Measurements from ENCODE around the gene ATP6V1C2. TPM values are rescaled to one million over a fixed set of nuclear protein-coding genes. Genes with fewer than 3 reads are reported as not detected.
"Not testable (repeated sequence)": the region's sequence is repeated elsewhere in the genome, so short reads cannot be mapped to it uniquely, and the experiment has no call there.

Gene ATP6V1C2
- total RNA-seq, 4 donors from 2014 or later = 142 to 1,335 (median 496) TPM

DNA sequence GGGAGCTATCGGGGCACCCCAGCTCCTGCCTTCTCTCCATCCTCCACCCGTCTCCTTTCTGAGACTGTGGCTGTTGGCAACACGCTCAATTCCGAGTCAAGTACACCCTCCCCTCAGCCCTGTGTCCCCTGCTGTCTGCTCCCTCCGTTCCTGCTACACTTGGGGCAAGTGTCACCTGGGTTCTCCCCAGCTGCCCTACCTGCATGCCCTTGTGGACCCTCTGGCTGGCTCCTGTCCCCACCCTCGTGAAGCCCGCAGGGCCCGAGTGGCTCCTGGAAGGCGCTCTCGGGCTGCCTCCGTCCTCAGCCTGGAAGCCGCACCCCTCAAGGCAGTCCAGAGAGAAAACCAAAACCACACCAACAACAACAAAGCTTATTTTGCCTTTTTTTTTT is 57.3 kb downstream of the ATP6V1C2 start:
- H3K9me3 ChIP-seq = no peaks in the 10 kb centered on the region
- WGBS = 81% methylated on average over 12 of the region's 12 CpGs

DNA sequence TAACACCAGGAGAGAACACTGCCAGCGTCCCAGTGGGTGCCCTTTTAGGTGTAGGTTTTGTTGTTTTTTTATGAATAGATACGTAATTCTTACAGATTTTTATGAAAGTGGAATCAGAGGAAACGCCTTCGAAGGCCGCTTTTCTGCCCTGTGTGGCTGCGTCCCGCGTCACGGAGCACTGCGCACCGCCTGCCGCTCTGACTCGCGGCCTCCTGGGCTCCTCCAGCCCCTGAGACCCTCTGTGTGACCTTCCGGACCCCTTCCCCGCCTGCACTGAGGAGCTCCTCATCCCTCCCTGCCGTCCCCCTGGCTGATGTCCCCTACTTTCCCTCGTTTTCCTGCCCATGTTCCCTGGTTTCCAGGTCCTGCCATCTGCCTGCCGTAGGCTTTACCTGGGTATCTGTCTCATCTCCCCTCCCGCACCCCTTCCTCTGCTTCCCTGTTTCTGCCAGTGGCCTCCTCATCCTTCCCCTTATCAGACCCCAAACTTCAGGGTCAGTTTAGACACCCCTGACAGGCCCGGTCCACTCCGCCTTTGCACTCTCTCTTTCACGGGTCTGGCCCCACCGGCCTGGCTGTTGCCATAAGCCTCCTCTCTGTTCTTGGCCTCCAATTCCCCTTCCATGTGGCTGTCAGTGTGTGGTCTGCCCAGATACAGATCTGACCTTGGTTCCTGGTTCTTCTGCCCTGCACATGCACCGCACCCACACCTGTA is 58.5 kb downstream of the ATP6V1C2 start:
- DNase-seq (ENCODE audit: low spot score in 2 of 2) = no peak
- WGBS = 97% methylated on average over 25 of the region's 25 CpGs
- no peaks in the 10 kb centered on the region for H3K9me3 ChIP-seq
- no peaks in the 10 kb centered on the region for H3K27me3 ChIP-seq
- peaks cover under 1% of the 10 kb centered on the region for H3K4me1 ChIP-seq
- no peak overlapping the region for H3K4me3 ChIP-seq
- TF ChIP-seq POLR2A (IDR thresholded peaks at IDR 0.05) = no peak
- TF ChIP-seq POLR2AphosphoS5 (IDR thresholded peaks at IDR 0.05) = no peak
- TF ChIP-seq EP300 (IDR thresholded peaks at IDR 0.05) = no peak
- TF ChIP-seq, protein P1, sequence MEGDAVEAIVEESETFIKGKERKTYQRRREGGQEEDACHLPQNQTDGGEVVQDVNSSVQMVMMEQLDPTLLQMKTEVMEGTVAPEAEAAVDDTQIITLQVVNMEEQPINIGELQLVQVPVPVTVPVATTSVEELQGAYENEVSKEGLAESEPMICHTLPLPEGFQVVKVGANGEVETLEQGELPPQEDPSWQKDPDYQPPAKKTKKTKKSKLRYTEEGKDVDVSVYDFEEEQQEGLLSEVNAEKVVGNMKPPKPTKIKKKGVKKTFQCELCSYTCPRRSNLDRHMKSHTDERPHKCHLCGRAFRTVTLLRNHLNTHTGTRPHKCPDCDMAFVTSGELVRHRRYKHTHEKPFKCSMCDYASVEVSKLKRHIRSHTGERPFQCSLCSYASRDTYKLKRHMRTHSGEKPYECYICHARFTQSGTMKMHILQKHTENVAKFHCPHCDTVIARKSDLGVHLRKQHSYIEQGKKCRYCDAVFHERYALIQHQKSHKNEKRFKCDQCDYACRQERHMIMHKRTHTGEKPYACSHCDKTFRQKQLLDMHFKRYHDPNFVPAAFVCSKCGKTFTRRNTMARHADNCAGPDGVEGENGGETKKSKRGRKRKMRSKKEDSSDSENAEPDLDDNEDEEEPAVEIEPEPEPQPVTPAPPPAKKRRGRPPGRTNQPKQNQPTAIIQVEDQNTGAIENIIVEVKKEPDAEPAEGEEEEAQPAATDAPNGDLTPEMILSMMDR (IDR thresholded peaks at IDR 0.05) = no peak
- no peak overlapping the region for H3K27ac ChIP-seq
- peaks cover 64% of the 10 kb centered on the region for H3K36me3 ChIP-seq

More for the DNA sequence above, 57.3 kb downstream of the ATP6V1C2 start:
- Histone ChIP-seq H3K36me3 (peaks cover 52% of the 10 kb centered on the region), H3K4me3 (no peak overlapping the region), H3K4me1 (peaks cover 13% of the 10 kb centered on the region), H3K27ac (no peak overlapping the region), H3K27me3 (no peaks in the 10 kb centered on the region)
- DNase-seq (ENCODE audit: low spot score in 2 of 2) = no peak
- TF ChIP-seq, protein P1 (IDR thresholded peaks at IDR 0.05) = no peak
- no peak for TF ChIP-seq POLR2A (IDR thresholded peaks at IDR 0.05)

DNA sequence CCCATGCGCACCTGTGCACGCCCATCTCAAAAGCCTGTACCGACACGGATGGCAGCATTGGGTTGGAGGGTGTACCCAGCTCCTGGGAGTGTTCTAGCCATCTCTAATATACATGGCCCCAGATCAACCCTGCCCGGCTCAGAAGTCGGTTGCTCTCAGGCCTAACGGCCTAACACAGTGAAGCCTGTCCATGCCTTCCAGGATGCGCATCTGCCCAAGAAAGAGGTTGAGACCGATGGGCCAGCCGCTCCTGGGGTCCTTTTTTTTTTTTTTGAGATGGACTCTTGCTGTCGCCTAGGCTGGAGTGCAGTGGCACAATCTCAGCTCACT is 59.0 kb downstream of the ATP6V1C2 start:
- no peaks in the 10 kb centered on the region for H3K27me3 ChIP-seq
- no peaks in the 10 kb centered on the region for H3K4me1 ChIP-seq
- H3K4me3 ChIP-seq = no peak overlapping the region
- peaks cover 69% of the 10 kb centered on the region for H3K36me3 ChIP-seq
- DNase-seq (ENCODE audit: low spot score in 2 of 2) = no peak
- WGBS = 92% methylated on average over 11 of the region's 11 CpGs
- no peak overlapping the region for H3K27ac ChIP-seq
- TF ChIP-seq POLR2A (IDR thresholded peaks at IDR 0.05) = no peak
- TF ChIP-seq, protein P1 (IDR thresholded peaks at IDR 0.05) = no peak
- no peak for TF ChIP-seq POLR2AphosphoS5 (IDR thresholded peaks at IDR 0.05)
- no peak for TF ChIP-seq EP300 (IDR thresholded peaks at IDR 0.05)
- H3K9me3 ChIP-seq = no peaks in the 10 kb centered on the region

DNA sequence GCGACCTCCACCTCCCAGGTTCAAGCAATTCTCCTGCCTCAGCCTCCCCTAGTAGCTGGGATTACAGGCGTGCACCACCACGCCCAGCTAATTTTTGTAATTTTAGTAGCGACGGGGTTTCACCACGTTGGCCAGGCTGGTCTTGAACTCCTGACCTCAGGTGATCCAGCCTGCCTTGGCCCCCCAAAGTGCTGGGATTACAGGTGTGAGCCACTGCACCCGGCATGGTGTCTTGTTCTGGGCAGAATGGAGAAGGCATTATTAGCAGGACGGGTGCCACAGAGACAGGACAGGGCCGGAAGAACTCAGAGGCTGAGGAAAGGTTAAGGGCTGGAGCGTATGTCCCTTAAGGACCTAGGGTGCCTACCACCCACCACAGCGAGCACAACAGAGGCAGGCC is 59.4 kb downstream of the ATP6V1C2 start:
- H3K27me3 ChIP-seq; H3K9me3 ChIP-seq; H3K4me3 ChIP-seq; DNase-seq (ENCODE audit: low spot score in 2 of 2); H3K4me1 ChIP-seq; H3K27ac ChIP-seq: not testable (repeated sequence)
- peaks cover 73% of the 10 kb centered on the region for H3K36me3 ChIP-seq
- WGBS = 92% methylated on average over 11 of the region's 11 CpGs

DNA sequence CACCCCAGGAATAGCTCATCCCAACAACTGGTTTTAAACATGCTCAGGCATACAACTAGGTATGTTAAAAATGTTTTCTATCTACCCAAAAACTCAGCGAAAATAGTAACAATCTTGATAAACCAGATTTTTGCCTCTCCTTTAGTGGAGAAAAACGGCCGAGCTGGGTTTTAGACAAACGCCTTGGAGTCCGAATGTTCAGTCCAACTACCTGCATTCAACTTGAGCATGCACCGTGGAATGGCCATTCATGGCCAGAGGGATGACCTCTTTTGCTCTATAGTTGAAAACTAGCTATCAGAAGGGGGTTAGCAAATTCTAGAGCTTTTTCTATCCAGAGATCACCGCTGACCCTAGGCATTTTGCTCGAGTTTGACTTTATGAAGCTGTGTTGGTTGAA is 60.3 kb downstream of the ATP6V1C2 start:
- TF ChIP-seq EP300 (IDR thresholded peaks at IDR 0.05) = no peak
- TF ChIP-seq, protein P1 (IDR thresholded peaks at IDR 0.05) = no peak
- no peak for TF ChIP-seq POLR2A (IDR thresholded peaks at IDR 0.05)
- no peak for TF ChIP-seq POLR2AphosphoS5 (IDR thresholded peaks at IDR 0.05)
- Histone ChIP-seq H3K9me3 (no peaks in the 10 kb centered on the region), H3K27me3 (no peaks in the 10 kb centered on the region), H3K4me3 (no peak overlapping the region), H3K27ac (no peak overlapping the region), H3K36me3 (peaks cover 82% of the 10 kb centered on the region), H3K4me1 (no peaks in the 10 kb centered on the region)
- 90% methylated on average over 8 of the region's 8 CpGs for WGBS
- DNase-seq (ENCODE audit: low spot score in 2 of 2) = no peak

DNA sequence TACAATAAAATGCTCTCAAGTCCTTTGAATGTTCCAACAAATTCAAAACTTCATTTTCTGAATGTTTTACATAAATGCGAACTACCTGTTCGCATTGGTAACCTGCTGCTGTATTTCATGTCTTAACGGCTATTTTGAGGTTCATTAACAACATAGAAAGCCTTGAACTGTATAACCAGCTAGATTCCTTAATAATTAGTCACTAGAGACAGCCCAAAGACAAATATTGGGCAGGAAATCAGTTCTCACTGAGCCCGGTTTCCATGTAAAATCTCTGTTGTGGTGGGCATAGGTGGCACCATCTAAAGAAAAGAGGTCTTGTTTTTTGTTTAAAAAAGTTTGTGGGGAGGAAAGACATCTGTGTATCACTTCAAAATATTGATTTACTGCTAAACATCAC is 62.0 kb downstream of the ATP6V1C2 start:
- no peak for DNase-seq (ENCODE audit: low spot score in 2 of 2)
- no peak for TF ChIP-seq POLR2AphosphoS5 (IDR thresholded peaks at IDR 0.05)
- TF ChIP-seq POLR2A (IDR thresholded peaks at IDR 0.05) = no peak
- no peak overlapping the region for H3K27ac ChIP-seq
- H3K4me1 ChIP-seq = no peaks in the 10 kb centered on the region
- no peaks in the 10 kb centered on the region for H3K27me3 ChIP-seq
- H3K4me3 ChIP-seq = no peak overlapping the region
- no peaks in the 10 kb centered on the region for H3K9me3 ChIP-seq
- peaks cover 89% of the 10 kb centered on the region for H3K36me3 ChIP-seq
- WGBS = 85% methylated on average over 4 of the region's 4 CpGs
